ENCODE results near the gene PRPF18. TPM values are rescaled to one million over a fixed set of nuclear protein-coding genes. Genes with fewer than 3 reads are reported as not detected.
A peak's percentile ranks its signal among the peaks of the same experiment; 100 is the strongest.

The PRPF18 gene
- total RNA-seq, 1 experiment from 2014 or later, result 18.9 TPM

GRCh38 chr10:13636776-13637175, 50.0 kb downstream of the PRPF18 start:
- TF ChIP-seq CTCF (conservative IDR thresholded peaks at IDR 0.05), result no peak
- no peak for TF ChIP-seq EZH2 (IDR thresholded peaks at IDR 0.05; ENCODE audit: low read depth)
- H4K20me1 ChIP-seq (ENCODE audit: insufficient read depth), result no peaks in the 10 kb centered on the region
- H3K9me3 ChIP-seq (ENCODE audit: insufficient read depth, low read depth), result no peaks in the 10 kb centered on the region
- H3K9me2 ChIP-seq (ENCODE audit: insufficient read depth), result no peaks in the 10 kb centered on the region
- DNase-seq, result no peak
- no peak overlapping the region for H3K4me2 ChIP-seq
- H3K4me3 ChIP-seq, result no peak overlapping the region
- H2AFZ ChIP-seq, result no peak overlapping the region
- H3F3A ChIP-seq (ENCODE audit: insufficient read depth, low read depth), result no peaks in the 10 kb centered on the region
- no peaks in the 10 kb centered on the region for H3K27me3 ChIP-seq (ENCODE audit: insufficient read depth, low read depth)
- intact Hi-C loops (cut with micrococcal nuclease; ENCODE audit: unreplicated experiment), result no loop called here
- no peaks in the 10 kb centered on the region for H3K36me3 ChIP-seq (ENCODE audit: low read depth)
- ChIA-PET POLR2A (ENCODE audit: unreplicated experiment) (no interaction called here), CTCF (no interaction called here)
- H3K79me2 ChIP-seq (ENCODE audit: low read depth), result no peaks in the 10 kb centered on the region
- BruUV-seq (replicated peaks), result no TSS peak
- no peak overlapping the region for H3K27ac ChIP-seq
- H3K4me1 ChIP-seq (replicated peaks; ENCODE audit: insufficient read depth), result peaks cover 10% of the 10 kb centered on the region

- intact Hi-C loops (cut with micrococcal nuclease; ENCODE audit: unreplicated experiment), result no loop called here
- H3K9me3 ChIP-seq (ENCODE audit: insufficient read depth, low read depth), result no peaks in the 10 kb centered on the region
- no peaks in the 10 kb centered on the region for H3F3A ChIP-seq (ENCODE audit: insufficient read depth, low read depth)
- peak in 1 of 2 experiments; percentile 39 for DNase-seq
- no TSS peak for BruUV-seq (replicated peaks)
- TF ChIP-seq CTCF (conservative IDR thresholded peaks at IDR 0.05) (no peak), EZH2 (IDR thresholded peaks at IDR 0.05; ENCODE audit: low read depth) (no peak)
- no peak overlapping the region for H3K27ac ChIP-seq
- H4K20me1 ChIP-seq (ENCODE audit: insufficient read depth), result no peaks in the 10 kb centered on the region
- H3K79me2 ChIP-seq (ENCODE audit: low read depth), result no peaks in the 10 kb centered on the region
- no peaks in the 10 kb centered on the region for H3K27me3 ChIP-seq (ENCODE audit: insufficient read depth, low read depth)
- peaks cover 10% of the 10 kb centered on the region for H3K4me1 ChIP-seq (replicated peaks; ENCODE audit: insufficient read depth)
- ChIA-PET CTCF (no interaction called here), POLR2A (ENCODE audit: unreplicated experiment) (no interaction called here)
- no peak overlapping the region for H3K4me2 ChIP-seq
- no peak overlapping the region for H2AFZ ChIP-seq
- no peaks in the 10 kb centered on the region for H3K9me2 ChIP-seq (ENCODE audit: insufficient read depth)
- H3K36me3 ChIP-seq (ENCODE audit: low read depth), result no peaks in the 10 kb centered on the region
- no peak overlapping the region for H3K4me3 ChIP-seq
Observed at GRCh38 chr10:13637303-13637856, 50.6 kb downstream of the PRPF18 start.

- BruUV-seq (replicated peaks), result no TSS peak
- H3K4me1 ChIP-seq (replicated peaks; ENCODE audit: insufficient read depth), result peaks cover 10% of the 10 kb centered on the region
- POLR2A ChIA-PET (ENCODE audit: unreplicated experiment), result no interaction called here
Observed at GRCh38 chr10:13637894-13638293, 51.1 kb downstream of the PRPF18 start.

More at GRCh38 chr10:13637894-13638293, 51.1 kb downstream of the PRPF18 start:
- DNase-seq, result no peak
- Histone ChIP-seq H3K9me2 (ENCODE audit: insufficient read depth) (no peaks in the 10 kb centered on the region), H2AFZ (no peak overlapping the region), H3K36me3 (ENCODE audit: low read depth) (no peaks in the 10 kb centered on the region), H3K4me2 (no peak overlapping the region), H3K27me3 (ENCODE audit: insufficient read depth, low read depth) (no peaks in the 10 kb centered on the region), H3K4me3 (no peak overlapping the region), H3F3A (ENCODE audit: insufficient read depth, low read depth) (no peaks in the 10 kb centered on the region), H4K20me1 (ENCODE audit: insufficient read depth) (no peaks in the 10 kb centered on the region), H3K79me2 (ENCODE audit: low read depth) (no peaks in the 10 kb centered on the region), H3K27ac (no peak overlapping the region), H3K9me3 (ENCODE audit: insufficient read depth, low read depth) (no peaks in the 10 kb centered on the region)
- CTCF ChIA-PET, result no interaction called here
- intact Hi-C loops (cut with micrococcal nuclease; ENCODE audit: unreplicated experiment), result no loop called here
- no peak for TF ChIP-seq CTCF (conservative IDR thresholded peaks at IDR 0.05)
- no peak for TF ChIP-seq EZH2 (IDR thresholded peaks at IDR 0.05; ENCODE audit: low read depth)

All from PC-9 (cell line).